GM23338 (cell line): Measurements from ENCODE around the gene RYR1. TPM values are rescaled to one million over a fixed set of nuclear protein-coding genes. Genes with fewer than 3 reads are reported as not detected.

Experiments
- ATAC-seq: fragments of 200-7000 bp; cut with Tn5 transposase; 3 replicates; pipeline ENCODE4 v1.9.1; 2020
- DNase-seq: peaks from one replicate; pipeline ENCODE4 v3.0.0-alpha.2; 2015; ENCODE audit warnings: low spot score
- H2AFZ ChIP-seq: fragments of 200-600 bp; sonication (generic); 2 replicates; pipeline ENCODE4 v1.8.0; 2016; ENCODE audit warnings: antibody characterized with exemption, mild to moderate bottlenecking, moderate library complexity
- H3F3A ChIP-seq: fragments of 200-600 bp; sonication (generic); replicated peaks from 2 replicates; pipeline ENCODE4 v1.8.0; 2017; ENCODE audit warnings: antibody characterized with exemption, mixed run types, low read depth
- H3K27ac ChIP-seq: fragments of 200-600 bp; sonication (generic); 2 replicates; pipeline ENCODE4 v1.6.1; 2016; ENCODE audit warnings: low read depth
- H3K27me3 ChIP-seq: fragments of 200-600 bp; sonication (generic); 2 replicates; pipeline ENCODE4 v1.8.0; 2016; ENCODE audit warnings: mild to moderate bottlenecking, mixed run types, moderate library complexity; ENCODE audit not compliant: insufficient read depth
- H3K36me3 ChIP-seq: fragments of 200-600 bp; sonication (generic); 2 replicates; pipeline ENCODE4 v1.8.0; 2016; ENCODE audit warnings: mild to moderate bottlenecking; ENCODE audit not compliant: insufficient read depth
- H3K4me1 ChIP-seq: fragments of 200-600 bp; sonication (generic); 2 replicates; pipeline ENCODE4 v1.8.0; 2016; ENCODE audit warnings: mild to moderate bottlenecking, moderate library complexity; ENCODE audit not compliant: insufficient read depth
- H3K4me2 ChIP-seq: fragments of 200-600 bp; sonication (generic); 2 replicates; pipeline ENCODE4 v1.7.1; 2017; ENCODE audit warnings: mixed run types
- H3K4me3 ChIP-seq: fragments of 200-600 bp; sonication (generic); 2 replicates; pipeline ENCODE4 v1.6.1; 2016; ENCODE audit warnings: mixed run types
- H3K79me2 ChIP-seq: fragments of 200-600 bp; sonication (generic); replicated peaks from 2 replicates; pipeline ENCODE4 v1.8.0; 2017; ENCODE audit warnings: mild to moderate bottlenecking; ENCODE audit not compliant: insufficient read depth
- H3K9me2 ChIP-seq: fragments of 200-600 bp; sonication (generic); 2 replicates; pipeline ENCODE4 v1.8.0; 2017; ENCODE audit not compliant: insufficient read depth
- H4K20me1 ChIP-seq: fragments of 200-600 bp; sonication (generic); replicated peaks from 2 replicates; pipeline ENCODE4 v1.8.0; 2017; ENCODE audit warnings: mild to moderate bottlenecking; ENCODE audit not compliant: insufficient read depth
- H3K27ac Mint-ChIP-seq: 2 replicates; pipeline ENCODE4 v1.8.0; 2020; ENCODE audit warnings: inconsistent platforms, mild to moderate bottlenecking, moderate library complexity, mixed read lengths
- H3K27me3 Mint-ChIP-seq: 3 replicates; pipeline ENCODE4 v1.8.0; 2022; ENCODE audit warnings: low read depth, mild to moderate bottlenecking, moderate library complexity, mixed read lengths, inconsistent platforms; ENCODE audit not compliant: insufficient read depth, poor library complexity
- H3K36me3 Mint-ChIP-seq: 3 replicates; pipeline ENCODE4 v1.8.0; 2021; ENCODE audit warnings: low read depth, mild to moderate bottlenecking, inconsistent platforms, moderate library complexity, mixed read lengths
- H3K4me1 Mint-ChIP-seq: 3 replicates; pipeline ENCODE4 v1.8.0; 2020; ENCODE audit warnings: mild to moderate bottlenecking, inconsistent platforms, mixed read lengths
- H3K4me3 Mint-ChIP-seq: 3 replicates; pipeline ENCODE4 v1.8.0; 2021; ENCODE audit warnings: moderate library complexity, mild to moderate bottlenecking, inconsistent platforms, mixed read lengths
- H3K9me3 Mint-ChIP-seq: 3 replicates; pipeline ENCODE4 v1.8.0; 2020; ENCODE audit warnings: moderate library complexity, mild to moderate bottlenecking, inconsistent platforms, mixed read lengths
- CREB1 ChIP-seq: fragments of 250-450 bp; sonication (Bioruptor Pico); IDR thresholded peaks from 2 replicates; pipeline ENCODE4 v1.5.0; 2020; ENCODE audit warnings: low read depth, mild to moderate bottlenecking, moderate library complexity
- CTCF ChIP-seq, 2 experiments: fragments of 200-600 bp in 1 of 2; sonication (generic) in 1 of 2; conservative IDR thresholded peaks; 2 replicates each; pipeline versions ENCODE4 v1.5.1 to v1.6.1; 2016 to 2017; ENCODE audit warnings: antibody characterized with exemption in 2 of 2, low read depth in 2 of 2, mild to moderate bottlenecking in 2 of 2, moderate library complexity in 1 of 2
- ETS1 ChIP-seq: IDR thresholded peaks from 2 replicates; pipeline ENCODE4 v1.6.1; 2016; ENCODE audit warnings: antibody characterized with exemption
- JUNB ChIP-seq: IDR thresholded peaks from one replicate; pipeline ENCODE4 v1.6.1; 2016; ENCODE audit warnings: antibody characterized with exemption; ENCODE audit not compliant: unreplicated experiment
- NANOG ChIP-seq: IDR thresholded peaks from 2 replicates; pipeline ENCODE4 v1.6.1; 2016; ENCODE audit warnings: antibody characterized with exemption, borderline replicate concordance
- REST ChIP-seq: IDR thresholded peaks from one replicate; pipeline ENCODE4 v1.6.1; 2018; ENCODE audit warnings: antibody characterized with exemption; ENCODE audit not compliant: unreplicated experiment
- STAT1 ChIP-seq: IDR thresholded peaks from one replicate; pipeline ENCODE4 v1.6.1; 2016; ENCODE audit warnings: antibody characterized with exemption; ENCODE audit not compliant: unreplicated experiment
- ZNF114 ChIP-seq: fragments of 250-450 bp; sonication (Bioruptor Pico); IDR thresholded peaks from 2 replicates; pipeline ENCODE4 v1.5.0; 2020; ENCODE audit warnings: mild to moderate bottlenecking, moderate library complexity
- ZNF331 ChIP-seq: fragments of 250-450 bp; sonication (Bioruptor Pico); IDR thresholded peaks from 2 replicates; pipeline ENCODE4 v1.5.0; 2020; ENCODE audit warnings: low read depth, mild to moderate bottlenecking, moderate library complexity
- ZNF462 ChIP-seq: fragments of 250-450 bp; sonication (Bioruptor Pico); IDR thresholded peaks from 2 replicates; pipeline ENCODE4 v1.5.0; 2020; ENCODE audit warnings: mild to moderate bottlenecking, moderate library complexity
- polyA plus RNA-seq: library from polyadenylated mRNA; unstranded; fragments of >200 nt; fragmentation: Nextera tagmentation; extraction: Ambion mirVana; gene quantifications from 2 replicates; pipeline ENCODE4 v1.2.1, GENCODE V29; 2016
- total RNA-seq: library from RNA; depleted of rRNA; stranded (reverse); fragments of >200 nt; shearing (Covaris generic); gene quantifications from 2 replicates; pipeline ENCODE4 v1.2.3, GENCODE V29; 2014

RYR1 gene
- total and polyA plus RNA-seq, 2 experiments from 2014 or later: 4.0 to 26.7 TPM

GRCh38 chr19:38550376-38550775, 116.9 kb downstream of the RYR1 start:
- Mint-ChIP-seq H3K4me1 (peaks cover 3% of the 10 kb centered on the region; the same call in 1 of the 3 replicates), H3K27me3 (peaks cover 10% of the 10 kb centered on the region), H3K27ac (no peak overlapping the region), H3K9me3 (no peaks in the 10 kb centered on the region), H3K4me3 (no peak overlapping the region; the same call in 2 of the 3 replicates), H3K36me3 (peaks cover 56% of the 10 kb centered on the region)
- H3K36me3 ChIP-seq: peaks cover 7% of the 10 kb centered on the region; the same call in 1 of the 2 replicates
- H2AFZ ChIP-seq: no peak overlapping the region
- no peaks in the 10 kb centered on the region for H3K4me1 ChIP-seq
- H4K20me1 ChIP-seq: no peaks in the 10 kb centered on the region
- ATAC-seq (no peak), DNase-seq (no peak)
- no peaks in the 10 kb centered on the region for H3F3A ChIP-seq
- TF ChIP-seq CTCF (conservative IDR thresholded peaks at IDR 0.05; ENCODE audit: low read depth in 2 of 2) (no peak), CREB1 (CRISPR knock-in tag) (no peak), JUNB (no peak), NANOG (no peak), ZNF114 (no peak), ZNF331 (no peak), STAT1 (no peak), ETS1 (no peak), REST (no peak), ZNF462 (CRISPR knock-in tag) (no peak)
- H3K79me2 ChIP-seq: no peaks in the 10 kb centered on the region
- no peak overlapping the region for H3K4me2 ChIP-seq
- no peaks in the 10 kb centered on the region for H3K9me2 ChIP-seq
- H3K27me3 ChIP-seq: no peaks in the 10 kb centered on the region
- H3K4me3 ChIP-seq: no peak overlapping the region
- H3K27ac ChIP-seq: no peak overlapping the region
